HepG2 (cell line): ENCODE data around the gene RHOD. TPM values are rescaled to one million over a fixed set of nuclear protein-coding genes. Genes with fewer than 3 reads are reported as not detected.
A peak's percentile ranks its signal among the peaks of the same experiment; 100 is the strongest.

Source experiments
- CREB3 ChIP-seq: sonication (generic); formaldehyde crosslinking; IDR thresholded peaks from 2 replicates; pipeline ENCODE4 v1.5.0; 2020; ENCODE audit warnings: missing genetic modification reagents
- HOXD1 ChIP-seq: sonication (generic); formaldehyde crosslinking; IDR thresholded peaks from 2 replicates; pipeline ENCODE4 v1.5.0; 2020; ENCODE audit warnings: missing genetic modification reagents
- NCOR1 ChIP-seq: fragments of 200-600 bp; sonication (generic); IDR thresholded peaks from 2 replicates; pipeline ENCODE4 v1.7.0; 2017; ENCODE audit warnings: antibody characterized with exemption, low read length, borderline replicate concordance
- SNAPC4 ChIP-seq: sonication (generic); formaldehyde crosslinking; IDR thresholded peaks from 2 replicates; pipeline ENCODE4 v1.4.0; 2020; ENCODE audit warnings: mild to moderate bottlenecking, missing genetic modification reagents
- TEAD3 ChIP-seq: optimal IDR thresholded peaks from 2 replicates; pipeline ENCODE3; 2016; ENCODE audit warnings: borderline replicate concordance
- ZBED4 ChIP-seq: sonication (generic); formaldehyde crosslinking; IDR thresholded peaks from 2 replicates; pipeline ENCODE4 v1.4.0; 2020; ENCODE audit warnings: missing genetic modification reagents, borderline replicate concordance
- ZBTB21 ChIP-seq: sonication (generic); formaldehyde crosslinking; IDR thresholded peaks from 2 replicates; pipeline ENCODE4 v1.4.0; 2020; ENCODE audit warnings: missing genetic modification reagents
- ZMYM4 ChIP-seq: sonication (generic); formaldehyde crosslinking; IDR thresholded peaks from 2 replicates; pipeline ENCODE4 v1.8.1; 2023; ENCODE audit warnings: mild to moderate bottlenecking, missing genetic modification reagents
- ZNF230 ChIP-seq: sonication (generic); formaldehyde crosslinking; IDR thresholded peaks from 2 replicates; pipeline ENCODE4 v1.4.0; 2020; ENCODE audit warnings: mild to moderate bottlenecking, missing genetic modification reagents
- ZNF251 ChIP-seq: sonication (generic); formaldehyde crosslinking; IDR thresholded peaks from 2 replicates; pipeline ENCODE4 v1.9.0; 2021; ENCODE audit warnings: mild to moderate bottlenecking, missing genetic modification reagents
- ZNF331 ChIP-seq: sonication (generic); formaldehyde crosslinking; IDR thresholded peaks from 2 replicates; pipeline ENCODE4 v1.4.0; 2020; ENCODE audit warnings: missing genetic modification reagents
- ZNF333 ChIP-seq: sonication (generic); formaldehyde crosslinking; IDR thresholded peaks from 2 replicates; pipeline ENCODE4 v1.4.0; 2020; ENCODE audit warnings: mild to moderate bottlenecking, missing genetic modification reagents, borderline replicate concordance
- ZNF549 ChIP-seq: sonication (generic); formaldehyde crosslinking; IDR thresholded peaks from 2 replicates; pipeline ENCODE4 v1.5.0; 2020; ENCODE audit warnings: missing genetic modification reagents
- ZNF572 ChIP-seq: sonication (generic); formaldehyde crosslinking; IDR thresholded peaks from 2 replicates; pipeline ENCODE4 v1.5.1; 2020; ENCODE audit warnings: mild to moderate bottlenecking, missing genetic modification reagents
- ZNF773 ChIP-seq: sonication (generic); formaldehyde crosslinking; IDR thresholded peaks from 2 replicates; pipeline ENCODE4 v1.4.0; 2020; ENCODE audit warnings: missing genetic modification reagents, borderline replicate concordance
- ZNF782 ChIP-seq: sonication (generic); formaldehyde crosslinking; IDR thresholded peaks from 2 replicates; pipeline ENCODE4 v1.4.0; 2020; ENCODE audit warnings: missing genetic modification reagents, mild to moderate bottlenecking, borderline replicate concordance
- polyA plus RNA-seq, 8 experiments: library from polyadenylated mRNA; depleted of rRNA in 3 of 8; stranded (reverse) in 7 of 8; unstranded in 1 of 8; fragments of >200 nt; fragmentation: Illumina TruSeq in 4 of 8; extraction: Trizol in 4 of 8; gene quantifications; 2 replicates each; pipeline versions ENCODE4 v1.2.1 to v1.2.3, GENCODE V29; 2011 to 2016; ENCODE audit warnings: low read depth in 4 of 8, missing spikeins in 1 of 8, mixed read lengths in 1 of 8; ENCODE audit not compliant: insufficient read depth in 1 of 8
- total RNA-seq, 5 experiments: library from RNA; depleted of rRNA; stranded (reverse); fragments of >200 nt; fragmentation: Illumina TruSeq; extraction: Trizol; gene quantifications; 2 replicates each; pipeline ENCODE4 v1.2.3, GENCODE V29; 2016; ENCODE audit warnings: low read depth in 1 of 5
- TF ChIP-seq, protein P1 (sequence below): IDR thresholded peaks from 2 replicates; pipeline ENCODE4 v1.6.1; 2018; ENCODE audit warnings: missing genetic modification reagents, mild to moderate bottlenecking, missing compliant biosample characterization
- TF ChIP-seq, protein P2 (sequence below): sonication (generic); formaldehyde crosslinking; IDR thresholded peaks from 2 replicates; pipeline ENCODE4 v1.4.0; 2020; ENCODE audit warnings: missing genetic modification reagents

The RHOD gene
- total and polyA plus RNA-seq, 2 of the 13 experiments (the other 11 are each of a cell fraction or from before 2014, with no cell fraction given), result 0.27 to 0.98 TPM

DNA sequence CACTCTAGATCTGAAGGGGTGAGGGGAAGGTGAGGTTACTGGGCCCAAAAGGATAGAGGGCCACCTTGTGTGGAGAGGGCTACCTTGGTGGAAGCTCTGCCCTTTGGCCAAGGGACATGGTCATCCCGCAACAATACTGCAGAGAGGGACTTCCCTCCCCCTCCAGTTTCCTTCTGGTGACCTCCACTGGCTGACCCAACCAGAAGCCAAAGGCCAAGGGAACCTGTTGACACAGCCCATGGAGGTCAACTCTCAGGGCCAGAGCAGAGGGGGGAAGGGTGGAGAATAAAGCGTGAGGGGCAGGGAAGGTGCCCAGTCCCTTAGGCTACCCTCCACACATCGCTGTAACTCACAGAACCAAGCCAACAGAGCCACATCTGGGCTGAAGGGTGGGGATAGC, 15.0 kb upstream of the RHOD start (continued):
- TF ChIP-seq, protein P1, sequence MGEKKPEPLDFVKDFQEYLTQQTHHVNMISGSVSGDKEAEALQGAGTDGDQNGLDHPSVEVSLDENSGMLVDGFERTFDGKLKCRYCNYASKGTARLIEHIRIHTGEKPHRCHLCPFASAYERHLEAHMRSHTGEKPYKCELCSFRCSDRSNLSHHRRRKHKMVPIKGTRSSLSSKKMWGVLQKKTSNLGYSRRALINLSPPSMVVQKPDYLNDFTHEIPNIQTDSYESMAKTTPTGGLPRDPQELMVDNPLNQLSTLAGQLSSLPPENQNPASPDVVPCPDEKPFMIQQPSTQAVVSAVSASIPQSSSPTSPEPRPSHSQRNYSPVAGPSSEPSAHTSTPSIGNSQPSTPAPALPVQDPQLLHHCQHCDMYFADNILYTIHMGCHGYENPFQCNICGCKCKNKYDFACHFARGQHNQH (CRISPR knock-in tag), result peak; percentile 58; the same call in 1 of the 2 replicates
- TF ChIP-seq CREB3 (CRISPR knock-in tag) (no peak), SNAPC4 (CRISPR knock-in tag) (no peak), ZBTB21 (CRISPR knock-in tag) (no peak), ZNF333 (no peak), NCOR1 (peak; percentile 56; the same call in 1 of the 2 replicates), HOXD1 (CRISPR knock-in tag) (no peak), ZBED4 (CRISPR knock-in tag) (peak; percentile 72; the same call in 1 of the 2 replicates), ZNF230 (CRISPR knock-in tag) (no peak), ZNF251 (CRISPR knock-in tag) (no peak), ZNF549 (CRISPR knock-in tag) (no peak), TEAD3 (CRISPR knock-in tag) (peak; percentile 19), ZNF331 (CRISPR knock-in tag) (peak; percentile 37; the same call in 1 of the 2 replicates), ZNF572 (no peak), ZNF782 (CRISPR knock-in tag) (peak; percentile 44; the same call in 1 of the 2 replicates), ZNF773 (CRISPR knock-in tag) (no peak), ZMYM4 (CRISPR knock-in tag) (peak; percentile 60; the same call in 1 of the 2 replicates)
- TF ChIP-seq, protein P2, sequence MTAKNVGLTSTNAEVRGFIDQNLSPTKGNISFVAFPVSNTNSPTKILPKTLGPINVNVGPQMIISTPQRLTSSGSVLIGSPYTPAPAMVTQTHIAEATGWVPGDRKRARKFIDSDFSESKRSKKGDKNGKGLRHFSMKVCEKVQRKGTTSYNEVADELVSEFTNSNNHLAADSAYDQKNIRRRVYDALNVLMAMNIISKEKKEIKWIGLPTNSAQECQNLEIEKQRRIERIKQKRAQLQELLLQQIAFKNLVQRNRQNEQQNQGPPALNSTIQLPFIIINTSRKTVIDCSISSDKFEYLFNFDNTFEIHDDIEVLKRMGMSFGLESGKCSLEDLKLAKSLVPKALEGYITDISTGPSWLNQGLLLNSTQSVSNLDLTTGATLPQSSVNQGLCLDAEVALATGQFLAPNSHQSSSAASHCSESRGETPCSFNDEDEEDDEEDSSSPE (CRISPR knock-in tag), result no peak
